ENCODE data around the gene HLA-DRB1.

- TF ChIP-seq EZH2phosphoT487 (IDR thresholded peaks at IDR 0.05; ENCODE audit: insufficient read depth, low read depth) (no peak), EZH2 (IDR thresholded peaks at IDR 0.05; ENCODE audit: insufficient read depth, poor library complexity, severe bottlenecking) (no peak)
Measured at GRCh38 chr6:32562940-32563339, 26.7 kb downstream of the HLA-DRB1 start.
